GM21381 (cell line): ENCODE results near the gene XIRP2.

Source experiments
- ATAC-seq: cut with Tn5 transposase; IDR thresholded peaks from one replicate; pipeline ENCODE4 v1.9.1; 2021; ENCODE audit warnings: mild to moderate bottlenecking, moderate library complexity; ENCODE audit not compliant: unreplicated experiment

Gene XIRP2

GRCh38 chr2:166888180-166888579 lies at the start of gene XIRP2:
Gene XIRP2, plus strand, starts transcription at chr2:166888480. Its CDS starts 15,003 bp downstream, at chr2:166903483.
- no peak for ATAC-seq

- no peak for ATAC-seq
Observed at GRCh38 chr2:166841152-166841551, 47.1 kb upstream of the XIRP2 start.

GRCh38 chr2:166841679-166842078 lies 46.6 kb upstream of the XIRP2 start:
- ATAC-seq = no peak

- no peak for ATAC-seq
Observed at GRCh38 chr2:166844111-166844510, 44.2 kb upstream of the XIRP2 start.

- ATAC-seq = no peak
Observed at GRCh38 chr2:166862468-166863132, 25.7 kb upstream of the XIRP2 start.

DNA sequence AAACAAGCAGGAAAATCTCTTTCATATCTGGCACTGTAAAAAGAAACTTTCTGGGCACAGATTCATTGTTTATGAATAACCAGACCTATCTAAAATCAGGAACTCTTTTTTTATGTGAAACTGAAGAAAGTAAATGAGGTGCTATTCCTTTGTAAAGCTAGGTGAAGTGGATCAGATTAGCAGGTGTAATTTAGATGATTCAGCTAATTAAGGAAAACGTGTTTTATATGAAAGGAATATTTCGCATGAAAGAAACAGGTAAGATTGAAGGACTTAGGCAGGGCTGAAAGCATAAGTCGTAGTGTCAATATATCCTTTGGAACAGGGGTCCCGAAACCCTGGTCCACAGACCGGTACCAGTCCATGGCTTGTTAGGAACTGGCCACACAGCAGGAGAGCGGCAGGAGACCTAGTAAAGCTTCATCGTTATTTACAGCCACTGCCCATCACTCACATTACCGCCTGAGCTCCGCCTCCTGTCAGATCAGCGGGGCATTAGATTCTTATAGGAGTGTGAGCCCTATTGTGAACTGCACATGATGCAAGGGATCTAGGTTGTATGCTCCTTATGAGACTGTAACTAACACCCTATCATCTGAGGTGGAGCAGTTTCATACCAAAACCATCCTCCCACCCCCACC lies 20.3 kb upstream of the XIRP2 start:
- no peak for ATAC-seq

GRCh38 chr2:166870346-166870745 lies 17.9 kb upstream of the XIRP2 start:
- ATAC-seq = no peak

GRCh38 chr2:166881177-166881576 lies 7.1 kb upstream of the XIRP2 start:
- ATAC-seq = no peak

DNA sequence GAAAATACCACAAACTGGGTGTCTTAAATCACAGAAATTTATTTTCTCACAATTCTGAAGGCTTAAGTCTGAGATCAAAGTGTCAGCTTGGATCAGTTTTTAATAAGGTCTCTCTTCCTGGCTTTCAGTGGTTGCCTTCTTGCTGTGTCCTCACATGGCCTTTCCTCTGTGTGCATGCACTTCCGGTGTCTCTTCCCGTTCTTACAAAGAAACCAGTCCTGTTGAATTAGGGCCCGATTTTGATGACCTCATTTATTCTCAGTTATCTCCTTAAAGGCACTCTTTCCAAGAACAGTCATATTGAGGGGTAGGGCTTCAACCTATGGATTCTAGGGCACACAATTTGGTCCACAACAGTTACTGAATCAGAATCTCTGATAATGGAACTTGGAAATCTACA lies 5.4 kb upstream of the XIRP2 start:
- no peak for ATAC-seq

GRCh38 chr2:166891727-166892126 lies 3.4 kb downstream of the XIRP2 start:
- no peak for ATAC-seq

DNA sequence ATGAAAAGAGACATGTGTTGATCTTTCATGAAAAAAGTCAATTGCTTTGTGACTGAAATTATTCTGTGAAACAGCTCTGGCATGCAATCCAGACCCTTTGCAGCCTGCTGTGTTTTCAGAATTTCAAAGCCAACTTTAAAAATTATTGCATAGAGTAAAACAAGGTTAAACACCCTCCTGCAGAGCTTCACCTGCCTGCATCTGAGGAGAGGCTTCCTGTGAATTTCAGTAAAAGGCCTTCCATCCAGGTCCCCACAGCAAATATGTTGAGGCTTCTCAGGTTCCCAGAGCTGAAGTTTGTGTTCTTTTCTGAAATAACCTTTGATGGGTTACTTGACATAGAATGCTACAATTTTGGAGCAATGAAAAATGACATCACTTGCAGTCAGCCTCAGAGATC lies 4.1 kb downstream of the XIRP2 start:
- ATAC-seq = no peak

- no peak for ATAC-seq
Observed at GRCh38 chr2:166895243-166895642, 7.0 kb downstream of the XIRP2 start.

- ATAC-seq = no peak
Observed at GRCh38 chr2:166897666-166898065, 9.4 kb downstream of the XIRP2 start.

DNA sequence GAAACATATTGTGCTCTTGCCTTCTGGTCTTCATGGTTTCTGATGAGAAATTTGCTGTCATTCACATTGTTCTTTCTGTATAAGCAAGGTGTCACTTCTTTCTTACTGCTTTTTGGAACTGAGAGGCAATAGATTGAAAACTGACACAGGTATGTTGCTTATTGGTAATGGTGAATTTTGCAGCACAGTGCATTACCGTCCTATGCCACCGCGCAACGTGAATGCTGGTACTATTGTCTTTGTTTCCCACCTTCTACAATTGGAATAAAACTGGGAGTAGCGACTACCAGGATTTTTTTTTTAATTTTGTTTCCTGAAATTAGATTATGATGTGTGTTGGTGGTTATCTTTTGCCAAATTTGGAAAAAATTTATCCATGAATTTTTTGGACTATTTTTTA lies 11.4 kb downstream of the XIRP2 start:
- ATAC-seq = no peak

DNA sequence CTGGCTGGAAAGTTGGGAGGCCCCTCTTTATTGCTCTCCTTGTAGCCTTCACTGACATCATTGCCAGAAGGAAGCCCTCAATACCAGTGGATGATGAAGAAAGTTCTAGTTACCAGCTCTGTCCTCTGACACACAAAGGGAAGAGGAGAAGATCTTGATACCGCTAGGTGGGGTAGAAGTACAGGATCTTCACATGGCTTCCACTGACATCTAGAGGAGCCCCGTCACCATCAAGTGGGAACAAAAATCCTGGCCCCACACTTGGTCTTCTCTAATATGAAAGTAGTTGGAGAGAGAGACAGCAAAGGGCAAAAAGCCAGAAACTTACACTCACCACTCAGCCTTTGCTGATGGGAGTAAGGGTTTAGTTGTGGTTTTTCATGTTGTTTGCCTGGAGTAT lies 12.4 kb downstream of the XIRP2 start:
- ATAC-seq = no peak

DNA sequence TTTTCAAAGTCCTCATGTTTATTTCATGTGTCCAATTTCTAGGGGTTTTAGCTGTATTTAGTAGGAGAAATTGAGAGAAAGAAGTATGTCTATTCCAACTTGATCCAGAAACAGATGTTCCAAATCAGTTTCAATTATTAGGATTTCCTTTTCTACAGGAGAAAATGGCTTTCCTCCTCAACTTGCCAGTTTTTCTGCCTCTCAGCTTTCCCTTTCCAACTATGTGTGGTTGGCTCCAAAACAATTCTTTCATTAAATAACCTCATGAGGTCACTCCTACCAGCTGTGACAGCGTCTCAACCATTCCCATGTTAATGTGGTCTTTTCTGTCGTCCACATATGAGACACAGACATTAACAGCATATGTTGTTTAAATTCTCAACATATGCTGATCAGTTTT lies 13.1 kb downstream of the XIRP2 start:
- no peak for ATAC-seq

GRCh38 chr2:166916987-166917386 lies 28.7 kb downstream of the XIRP2 start:
- ATAC-seq = no peak

DNA sequence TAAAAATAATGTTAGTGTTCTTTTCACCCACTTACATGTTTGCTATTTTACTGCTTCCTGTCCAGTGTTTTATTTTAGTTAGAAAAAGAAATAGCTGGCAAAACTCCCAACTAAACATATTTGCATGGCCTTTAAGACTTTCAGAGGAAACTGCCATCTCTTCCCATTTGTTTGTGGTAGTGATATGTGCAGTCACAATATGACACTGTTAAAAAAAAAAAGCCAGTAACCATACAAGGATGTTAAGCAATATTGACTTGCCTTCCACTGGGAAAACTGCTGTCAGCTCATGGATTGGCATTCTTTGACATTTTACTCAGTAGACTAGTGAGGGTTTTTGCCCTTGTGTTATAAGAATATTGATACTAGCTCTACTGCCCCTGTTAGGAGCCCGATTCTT lies 29.1 kb downstream of the XIRP2 start:
- no peak for ATAC-seq

- ATAC-seq = no peak
Observed at GRCh38 chr2:166921261-166921896, 33.1 kb downstream of the XIRP2 start.

GRCh38 chr2:166924967-166925366 lies 36.7 kb downstream of the XIRP2 start:
- ATAC-seq = no peak

GRCh38 chr2:166926657-166927056 lies 38.4 kb downstream of the XIRP2 start:
- ATAC-seq = no peak

GRCh38 chr2:166932032-166932431 lies 43.8 kb downstream of the XIRP2 start:
- no peak for ATAC-seq
